22Rv1 (cell line): ENCODE measurements around the gene CAMTA1.

Source experiments
- CTCF ChIP-seq: fragments of 450-650 bp; IDR thresholded peaks from 2 replicates; pipeline ENCODE4 v1.5.1; 2017; ENCODE audit warnings: mild to moderate bottlenecking
- ZFX ChIP-seq: fragments of 450-650 bp; IDR thresholded peaks from 2 replicates; pipeline ENCODE4 v1.6.1; 2017; ENCODE audit warnings: antibody characterized with exemption, borderline replicate concordance

- no peak for TF ChIP-seq CTCF
- TF ChIP-seq ZFX, result no peak
Measured at GRCh38 chr1:7253118-7253480, 467.8 kb downstream of the CAMTA1 start.
